ENCODE data around the gene RUNX1. TPM values are rescaled to one million over a fixed set of nuclear protein-coding genes. Genes with fewer than 3 reads are reported as not detected.

Gene RUNX1
- total and polyA plus RNA-seq, 10 of the 15 experiments (the other 5 are each of a cell fraction or from before 2014, with no cell fraction given) = 0.90 to 15.2 (median 4.1) TPM

DNA sequence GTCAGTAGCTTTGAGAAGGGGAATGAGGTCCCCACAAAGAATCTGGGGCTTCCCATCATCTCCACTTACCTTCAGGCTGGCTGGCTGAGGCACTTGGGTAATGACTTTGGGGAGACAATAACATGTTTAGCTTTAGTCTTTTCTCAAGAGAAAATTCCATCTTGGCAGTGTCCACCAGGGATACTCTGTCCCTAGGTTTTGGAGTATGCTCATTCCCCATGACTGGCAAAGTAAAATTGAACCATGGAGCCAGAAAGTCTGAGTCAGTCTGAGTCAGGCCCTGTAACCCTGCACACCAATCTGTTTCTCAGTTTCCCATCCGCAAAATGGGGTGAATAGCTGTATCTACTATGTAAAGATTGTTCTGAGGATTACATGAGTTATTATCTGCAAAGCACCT lies 28.2 kb downstream of the RUNX1 start:
- no TSS peak for BruUV-seq (replicated peaks)
- Histone ChIP-seq H3K4me2 (ENCODE audit: control insufficient read depth, insufficient read depth) (no peak overlapping the region), H3K9me3 (replicated peaks; ENCODE audit: control insufficient read depth, insufficient read depth, low read length) (no peaks in the 10 kb centered on the region; the same call in 2 of the 3 replicates), H3K9ac (ENCODE audit: control insufficient read depth, insufficient read depth, low read length) (no peak overlapping the region), H4K20me1 (ENCODE audit: control insufficient read depth, insufficient read depth) (no peaks in the 10 kb centered on the region), H3K4me1 (ENCODE audit: control insufficient read depth, insufficient read depth, low read length) (peaks cover 11% of the 10 kb centered on the region), H2AFZ (ENCODE audit: control insufficient read depth, low read depth, low read length) (no peak overlapping the region), H3K27me3 (replicated peaks in 1 of 2; ENCODE audit: control insufficient read depth in 2 of 2, insufficient read depth in 2 of 2, low read length in 1 of 2) (no peaks in the 10 kb centered on the region), H3K79me2 (ENCODE audit: control insufficient read depth, insufficient read depth, low read length) (no peaks in the 10 kb centered on the region), H3K4me3 (no peak overlapping the region), H3K27ac (ENCODE audit: control insufficient read depth, insufficient read depth) (no peak overlapping the region), H3K36me3 (ENCODE audit: control insufficient read depth in 2 of 2, insufficient read depth in 2 of 2, low read length in 1 of 2) (no peaks in the 10 kb centered on the region)
- CTCF ChIA-PET = no interaction called here
- TF ChIP-seq, protein P1, sequence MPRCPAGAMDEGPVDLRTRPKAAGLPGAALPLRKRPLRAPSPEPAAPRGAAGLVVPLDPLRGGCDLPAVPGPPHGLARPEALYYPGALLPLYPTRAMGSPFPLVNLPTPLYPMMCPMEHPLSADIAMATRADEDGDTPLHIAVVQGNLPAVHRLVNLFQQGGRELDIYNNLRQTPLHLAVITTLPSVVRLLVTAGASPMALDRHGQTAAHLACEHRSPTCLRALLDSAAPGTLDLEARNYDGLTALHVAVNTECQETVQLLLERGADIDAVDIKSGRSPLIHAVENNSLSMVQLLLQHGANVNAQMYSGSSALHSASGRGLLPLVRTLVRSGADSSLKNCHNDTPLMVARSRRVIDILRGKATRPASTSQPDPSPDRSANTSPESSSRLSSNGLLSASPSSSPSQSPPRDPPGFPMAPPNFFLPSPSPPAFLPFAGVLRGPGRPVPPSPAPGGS (IDR thresholded peaks at IDR 0.05; ENCODE audit: borderline replicate concordance, insufficient read depth, low read depth, low read length, poor library complexity, severe bottlenecking) = peak; percentile 51
- no peak for TF ChIP-seq EZH2 (IDR thresholded peaks at IDR 0.05; ENCODE audit: borderline replicate concordance, control insufficient read depth, low read depth, low read length)
- no peak for TF ChIP-seq POLR2A (IDR thresholded peaks at IDR 0.05; ENCODE audit: low read depth, low read length)
- 0 out of 2 replicates have a peak, but pooled peaks have one; percentile 23 for TF ChIP-seq NFIC (IDR thresholded peaks at IDR 0.05; ENCODE audit: low read depth, low read length)
- 93% methylated on average over 1 of the region's 1 CpG for WGBS (ENCODE audit: insufficient coverage, insufficient replicate concordance, low lambda C conversion rate, missing lambda C conversion rate)
- RAD21 ChIA-PET (ENCODE audit: unreplicated experiment) = interaction anchor here (0.6 kb wide), 1 partner anchor 1093 kb away, joined by 3 read pairs; no protein-coding TSS in a partner anchor
- in situ Hi-C loops (cut with MboI) (no loop called here), intact Hi-C loops (cut with micrococcal nuclease; ENCODE audit: unreplicated experiment) (no loop called here)
- SMC1A ChIA-PET (ENCODE audit: uncharacterized antibody, unreplicated experiment) = interaction anchor here (0.9 kb wide), 1 partner anchor 180 kb away, joined by 3 read pairs; no protein-coding TSS in a partner anchor
- POLR2A ChIA-PET = no interaction called here
- FAIRE-seq = no peak
- DNase-seq (ENCODE audit: low read depth, low spot score) = no peak
- ATAC-seq = no peak

DNA sequence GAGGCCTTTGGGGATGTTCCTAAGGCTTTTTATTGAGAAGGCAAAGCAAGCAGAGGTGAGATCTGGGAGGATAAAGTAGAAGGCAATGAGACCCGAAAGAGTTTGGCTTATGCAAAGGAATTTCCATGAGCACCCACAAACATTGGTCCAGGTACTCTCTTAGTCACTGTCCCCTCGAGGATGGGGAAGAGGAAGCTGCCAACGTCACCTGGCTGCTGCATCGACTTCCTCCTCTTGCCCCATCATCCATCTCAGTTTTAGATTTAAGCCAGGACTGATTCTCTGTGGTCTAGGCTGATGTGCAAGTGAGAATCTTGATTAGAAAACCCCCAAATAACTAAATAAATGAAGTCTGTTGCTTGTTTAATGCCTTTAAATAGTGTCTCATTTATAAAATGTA lies 28.7 kb downstream of the RUNX1 start:
- H3K4me1 ChIP-seq (ENCODE audit: control insufficient read depth, insufficient read depth, low read length) = peaks cover 11% of the 10 kb centered on the region
- no peak overlapping the region for H2AFZ ChIP-seq (ENCODE audit: control insufficient read depth, low read depth, low read length)
- in situ Hi-C loops (cut with MboI) = no loop called here
- DNase-seq (ENCODE audit: low read depth, low spot score) (no peak), ATAC-seq (no peak), FAIRE-seq (no peak)
- intact Hi-C loops (cut with micrococcal nuclease; ENCODE audit: unreplicated experiment) = no loop called here
- no peaks in the 10 kb centered on the region for H4K20me1 ChIP-seq (ENCODE audit: control insufficient read depth, insufficient read depth)
- H3K27me3 ChIP-seq (replicated peaks in 1 of 2; ENCODE audit: control insufficient read depth in 2 of 2, insufficient read depth in 2 of 2, low read length in 1 of 2) = no peaks in the 10 kb centered on the region
- ChIA-PET POLR2A (no interaction called here), SMC1A (ENCODE audit: uncharacterized antibody, unreplicated experiment) (interaction anchor here (0.9 kb wide), 1 partner anchor 180 kb away, joined by 3 read pairs; no protein-coding TSS in a partner anchor), CTCF (no interaction called here), RAD21 (ENCODE audit: unreplicated experiment) (interaction anchor here (0.6 kb wide), 1 partner anchor 1093 kb away, joined by 3 read pairs; no protein-coding TSS in a partner anchor)
- 11% methylated on average over 4 of the region's 4 CpGs for WGBS (ENCODE audit: insufficient coverage, insufficient replicate concordance, low lambda C conversion rate, missing lambda C conversion rate)
- no peak overlapping the region for H3K4me2 ChIP-seq (ENCODE audit: control insufficient read depth, insufficient read depth)
- no peak overlapping the region for H3K4me3 ChIP-seq
- H3K9ac ChIP-seq (ENCODE audit: control insufficient read depth, insufficient read depth, low read length) = no peak overlapping the region
- no peaks in the 10 kb centered on the region for H3K36me3 ChIP-seq (ENCODE audit: control insufficient read depth in 2 of 2, insufficient read depth in 2 of 2, low read length in 1 of 2)
- no peaks in the 10 kb centered on the region for H3K79me2 ChIP-seq (ENCODE audit: control insufficient read depth, insufficient read depth, low read length)
- H3K9me3 ChIP-seq (replicated peaks; ENCODE audit: control insufficient read depth, insufficient read depth, low read length) = no peaks in the 10 kb centered on the region; the same call in 2 of the 3 replicates
- BruUV-seq (replicated peaks) = no TSS peak
- no peak overlapping the region for H3K27ac ChIP-seq (ENCODE audit: control insufficient read depth, insufficient read depth)
- TF ChIP-seq POLR2A (IDR thresholded peaks at IDR 0.05; ENCODE audit: low read depth, low read length) (no peak), ZNF207 (IDR thresholded peaks at IDR 0.05; ENCODE audit: borderline replicate concordance) (no peak), RAD51 (IDR thresholded peaks at IDR 0.05) (no peak), NR2C2 (IDR thresholded peaks at IDR 0.05; ENCODE audit: borderline replicate concordance, control insufficient read depth, insufficient read length, low read depth) (no peak), FOS (IDR thresholded peaks at IDR 0.05; ENCODE audit: borderline replicate concordance, extremely low read depth, insufficient read length) (no peak), RFX5 (IDR thresholded peaks at IDR 0.05; ENCODE audit: low read depth, low read length) (no peak), IKZF2 (IDR thresholded peaks at IDR 0.05) (no peak), YY1 (IDR thresholded peaks at IDR 0.05; ENCODE audit: low read depth, low read length) (no peak)
- TF ChIP-seq, protein P2, sequence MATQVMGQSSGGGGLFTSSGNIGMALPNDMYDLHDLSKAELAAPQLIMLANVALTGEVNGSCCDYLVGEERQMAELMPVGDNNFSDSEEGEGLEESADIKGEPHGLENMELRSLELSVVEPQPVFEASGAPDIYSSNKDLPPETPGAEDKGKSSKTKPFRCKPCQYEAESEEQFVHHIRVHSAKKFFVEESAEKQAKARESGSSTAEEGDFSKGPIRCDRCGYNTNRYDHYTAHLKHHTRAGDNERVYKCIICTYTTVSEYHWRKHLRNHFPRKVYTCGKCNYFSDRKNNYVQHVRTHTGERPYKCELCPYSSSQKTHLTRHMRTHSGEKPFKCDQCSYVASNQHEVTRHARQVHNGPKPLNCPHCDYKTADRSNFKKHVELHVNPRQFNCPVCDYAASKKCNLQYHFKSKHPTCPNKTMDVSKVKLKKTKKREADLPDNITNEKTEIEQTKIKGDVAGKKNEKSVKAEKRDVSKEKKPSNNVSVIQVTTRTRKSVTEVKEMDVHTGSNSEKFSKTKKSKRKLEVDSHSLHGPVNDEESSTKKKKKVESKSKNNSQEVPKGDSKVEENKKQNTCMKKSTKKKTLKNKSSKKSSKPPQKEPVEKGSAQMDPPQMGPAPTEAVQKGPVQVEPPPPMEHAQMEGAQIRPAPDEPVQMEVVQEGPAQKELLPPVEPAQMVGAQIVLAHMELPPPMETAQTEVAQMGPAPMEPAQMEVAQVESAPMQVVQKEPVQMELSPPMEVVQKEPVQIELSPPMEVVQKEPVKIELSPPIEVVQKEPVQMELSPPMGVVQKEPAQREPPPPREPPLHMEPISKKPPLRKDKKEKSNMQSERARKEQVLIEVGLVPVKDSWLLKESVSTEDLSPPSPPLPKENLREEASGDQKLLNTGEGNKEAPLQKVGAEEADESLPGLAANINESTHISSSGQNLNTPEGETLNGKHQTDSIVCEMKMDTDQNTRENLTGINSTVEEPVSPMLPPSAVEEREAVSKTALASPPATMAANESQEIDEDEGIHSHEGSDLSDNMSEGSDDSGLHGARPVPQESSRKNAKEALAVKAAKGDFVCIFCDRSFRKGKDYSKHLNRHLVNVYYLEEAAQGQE (IDR thresholded peaks at IDR 0.05; ENCODE audit: low read depth, low read length) = no peak

Data from GM12878 (cell line).